Esophagus (tissue), 2 donors: ENCODE measurements around the gene FLRT2. TPM values are rescaled to one million over a fixed set of nuclear protein-coding genes. Genes with fewer than 3 reads are reported as not detected.

Experiments used
- H3K27ac ChIP-seq, 2 donors: one replicate each; pipeline ENCODE4 v1.5.1; 2013; ENCODE audit warnings: low read depth in 2 of 2, mild to moderate bottlenecking in 2 of 2, inconsistent platforms in 1 of 2, low read length in 1 of 2, moderate library complexity in 1 of 2
- H3K27me3 ChIP-seq, 2 donors: one replicate each; pipeline ENCODE4 v1.6.1; 2013; ENCODE audit warnings: low read length in 2 of 2, control low read depth in 1 of 2, mild to moderate bottlenecking in 1 of 2; ENCODE audit not compliant: insufficient read depth in 2 of 2, control insufficient read depth in 1 of 2
- H3K36me3 ChIP-seq, 2 donors: one replicate each; pipeline ENCODE4 v1.6.1; 2013; ENCODE audit warnings: low read length in 1 of 2; ENCODE audit not compliant: control insufficient read depth in 2 of 2, insufficient read depth in 2 of 2
- H3K4me1 ChIP-seq, 2 donors: one replicate each; pipeline ENCODE4 v1.6.1; 2013; ENCODE audit warnings: low read length in 1 of 2; ENCODE audit not compliant: control insufficient read depth in 2 of 2, insufficient read depth in 2 of 2
- H3K4me3 ChIP-seq, 2 donors: one replicate each; pipeline ENCODE4 v1.5.1; 2013; ENCODE audit warnings: low read length in 2 of 2, mild to moderate bottlenecking in 2 of 2, low read depth in 1 of 2, moderate library complexity in 1 of 2
- H3K9me3 ChIP-seq, 2 donors: one replicate each; pipeline ENCODE4 v1.6.1; 2013; ENCODE audit warnings: mild to moderate bottlenecking in 2 of 2, low read depth in 1 of 2, low read length in 1 of 2, moderate library complexity in 1 of 2; ENCODE audit not compliant: control insufficient read depth in 2 of 2, insufficient read depth in 1 of 2
- WGBS, 2 donors: extraction: QIAGEN DNeasy Blood & Tissue Kit; methylation state at CpG; one replicate each; pipeline ENCODE4 v1.1.7; 2013; 5-methylcytosine and 5-hydroxymethylcytosine counted together
- polyA plus RNA-seq, 2 donors: library from polyadenylated mRNA; stranded (reverse); fragments of 200-250 nt; gene quantifications; one replicate each; pipeline ENCODE4 v1.2.3, GENCODE V29; 2013
- donor health status: healthy with polysubstance abuse.
- donor health status: Bipolar disorder and iron deficiency.

The FLRT2 gene
- polyA plus RNA-seq, 2 donors: 0.98 to 2.1 TPM

GRCh38 chr14:85554106-85554505, 24.2 kb downstream of the FLRT2 start:
- Histone ChIP-seq H3K4me1 (no peaks in the 10 kb centered on the region), H3K27ac (no peak overlapping the region), H3K9me3 (no peaks in the 10 kb centered on the region), H3K4me3 (no peak overlapping the region), H3K27me3 (no peaks in the 10 kb centered on the region), H3K36me3 (no peaks in the 10 kb centered on the region)
- 60 to 76% methylated on average over 3 of the region's 3 CpGs for WGBS, 2 donors

GRCh38 chr14:85556267-85556666, 26.3 kb downstream of the FLRT2 start:
- Histone ChIP-seq H3K36me3 (no peaks in the 10 kb centered on the region), H3K4me3 (no peak overlapping the region), H3K27ac (no peak overlapping the region), H3K27me3 (no peaks in the 10 kb centered on the region), H3K9me3 (no peaks in the 10 kb centered on the region), H3K4me1 (no peaks in the 10 kb centered on the region)
- WGBS, 2 donors: 57 to 73% methylated on average over 1 of the region's 1 CpG

GRCh38 chr14:85558505-85558904, 28.6 kb downstream of the FLRT2 start:
- no peaks in the 10 kb centered on the region for H3K4me1 ChIP-seq
- no peak overlapping the region for H3K27ac ChIP-seq
- no peaks in the 10 kb centered on the region for H3K9me3 ChIP-seq
- no peak overlapping the region for H3K4me3 ChIP-seq
- no peaks in the 10 kb centered on the region for H3K27me3 ChIP-seq
- H3K36me3 ChIP-seq: no peaks in the 10 kb centered on the region
- 67 to 80% methylated on average over 2 of the region's 2 CpGs for WGBS, 2 donors

GRCh38 chr14:85562630-85563029, 32.7 kb downstream of the FLRT2 start:
- H3K4me1 ChIP-seq: no peaks in the 10 kb centered on the region
- H3K27ac ChIP-seq: no peak overlapping the region
- H3K36me3 ChIP-seq: no peaks in the 10 kb centered on the region
- no peaks in the 10 kb centered on the region for H3K27me3 ChIP-seq
- no peaks in the 10 kb centered on the region for H3K9me3 ChIP-seq
- WGBS, 2 donors: 88 to 92% methylated on average over 5 of the region's 5 CpGs
- H3K4me3 ChIP-seq: no peak overlapping the region

DNA sequence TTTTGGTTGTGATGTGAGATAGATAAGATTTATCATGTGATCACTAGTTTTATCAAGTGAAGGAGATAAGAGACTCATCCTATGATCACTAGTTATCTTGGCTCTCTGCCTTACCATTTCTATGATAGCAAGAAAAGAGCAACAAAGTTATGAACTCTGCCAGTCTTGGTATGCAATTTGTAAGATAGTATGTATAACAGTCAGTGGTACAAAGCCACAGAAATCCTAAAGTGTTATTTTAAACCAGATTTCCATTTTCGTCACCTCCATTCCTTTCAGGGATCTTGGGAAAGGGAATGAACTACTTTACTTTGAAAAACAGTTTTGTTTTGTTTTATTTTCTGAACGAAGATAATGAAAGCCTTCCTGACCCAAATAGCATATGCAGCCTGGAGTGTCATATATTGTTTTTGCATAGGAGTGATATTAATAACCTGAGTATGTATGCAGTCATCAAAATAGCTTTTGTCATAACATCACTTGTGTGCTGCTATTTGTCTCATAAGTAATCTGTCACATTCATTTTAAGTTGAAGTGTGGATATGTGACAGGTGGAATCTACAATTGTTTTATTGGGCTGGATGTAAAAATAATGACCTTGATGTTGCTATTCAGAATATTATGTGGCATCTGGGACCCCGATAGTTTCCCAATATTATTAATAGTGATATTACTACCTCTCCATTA, 35.0 kb downstream of the FLRT2 start:
- Histone ChIP-seq H3K4me1 (no peaks in the 10 kb centered on the region), H3K4me3 (no peak overlapping the region), H3K27me3 (no peaks in the 10 kb centered on the region), H3K9me3 (no peaks in the 10 kb centered on the region), H3K27ac (no peak overlapping the region), H3K36me3 (no peaks in the 10 kb centered on the region)
- WGBS, 2 donors: 80 to 81% methylated on average over 3 of the region's 3 CpGs

DNA sequence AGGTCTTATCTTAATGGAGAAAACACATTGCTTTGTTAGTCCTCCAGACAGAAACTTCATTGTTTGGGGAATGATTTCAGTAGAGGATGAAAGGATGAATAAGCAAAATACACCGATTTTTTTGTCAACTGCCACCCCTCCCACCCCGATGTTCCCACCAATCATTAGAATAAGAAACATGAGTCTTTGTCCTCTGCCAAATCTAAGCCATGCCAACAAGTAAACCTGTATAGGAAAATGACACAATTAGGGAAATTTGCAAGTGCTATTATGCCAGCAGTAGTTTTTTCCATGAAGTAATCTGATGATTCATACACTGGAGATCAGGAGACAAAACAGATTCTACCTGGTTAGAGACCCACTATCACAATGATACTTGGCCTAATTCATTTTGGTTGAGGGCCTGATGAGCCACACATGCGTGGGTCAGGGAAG, 35.9 kb downstream of the FLRT2 start:
- H3K4me1 ChIP-seq: no peaks in the 10 kb centered on the region
- H3K9me3 ChIP-seq: no peaks in the 10 kb centered on the region
- no peak overlapping the region for H3K4me3 ChIP-seq
- H3K36me3 ChIP-seq: no peaks in the 10 kb centered on the region
- 39 to 44% methylated on average over 3 of the region's 3 CpGs for WGBS, 2 donors
- H3K27me3 ChIP-seq: no peaks in the 10 kb centered on the region
- no peak overlapping the region for H3K27ac ChIP-seq

DNA sequence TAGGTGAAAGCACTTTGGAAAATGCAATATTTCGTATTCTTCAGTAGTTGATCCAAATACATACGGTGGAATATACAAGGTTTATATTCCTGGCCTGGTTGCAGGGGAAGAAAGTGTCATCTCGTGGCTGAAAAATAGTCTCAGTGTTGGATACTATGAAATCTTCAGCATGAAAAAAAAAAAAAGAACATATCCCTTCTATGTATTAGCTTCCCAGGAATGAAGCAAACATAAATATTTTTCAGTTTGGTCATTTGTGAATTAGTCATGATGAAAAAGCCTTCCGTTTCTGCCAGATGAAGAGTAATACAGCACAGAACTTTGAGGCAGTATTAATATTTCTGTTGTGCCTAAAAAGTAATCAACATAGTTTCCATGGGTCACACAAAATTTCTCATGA, 36.7 kb downstream of the FLRT2 start:
- H3K4me1 ChIP-seq: no peaks in the 10 kb centered on the region
- no peaks in the 10 kb centered on the region for H3K36me3 ChIP-seq
- H3K9me3 ChIP-seq: no peaks in the 10 kb centered on the region
- no peak overlapping the region for H3K27ac ChIP-seq
- no peaks in the 10 kb centered on the region for H3K27me3 ChIP-seq
- whole genome bisulfite sequencing, 2 donors: 50 to 62% methylated on average over 3 to 4 of the region's 4 CpGs
- H3K4me3 ChIP-seq: no peak overlapping the region

DNA sequence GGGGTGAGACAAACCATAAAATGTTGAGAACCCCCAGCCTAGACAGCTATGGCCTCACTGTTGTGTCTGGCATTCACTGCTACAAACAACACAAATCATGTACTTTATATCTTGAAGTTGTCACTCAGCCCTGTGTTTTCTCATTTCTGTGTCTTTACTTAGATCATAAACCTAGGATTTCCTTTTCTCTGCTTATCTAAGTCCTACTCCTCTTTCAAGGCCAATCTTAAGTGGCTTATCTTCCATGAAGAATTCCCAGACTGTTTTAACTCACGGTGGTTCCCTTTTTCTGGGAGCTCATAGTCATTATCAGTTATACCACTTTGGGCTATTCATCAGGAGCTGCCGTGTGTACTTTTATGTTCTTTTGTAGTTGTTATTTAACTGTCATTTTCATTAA, 42.1 kb downstream of the FLRT2 start:
- no peaks in the 10 kb centered on the region for H3K9me3 ChIP-seq
- 69 to 80% methylated on average over 2 of the region's 2 CpGs for WGBS, 2 donors
- H3K27ac ChIP-seq: no peak overlapping the region

GRCh38 chr14:85572845-85573244, 42.9 kb downstream of the FLRT2 start:
- no peaks in the 10 kb centered on the region for H3K9me3 ChIP-seq
- H3K36me3 ChIP-seq: no peaks in the 10 kb centered on the region
- no peaks in the 10 kb centered on the region for H3K4me1 ChIP-seq
- H3K27ac ChIP-seq: no peak overlapping the region
- H3K4me3 ChIP-seq: no peak overlapping the region
- no peaks in the 10 kb centered on the region for H3K27me3 ChIP-seq

More for the DNA sequence above, 42.1 kb downstream of the FLRT2 start:
- Histone ChIP-seq H3K4me3 (no peak overlapping the region), H3K36me3 (no peaks in the 10 kb centered on the region), H3K27me3 (no peaks in the 10 kb centered on the region), H3K4me1 (no peaks in the 10 kb centered on the region)

DNA sequence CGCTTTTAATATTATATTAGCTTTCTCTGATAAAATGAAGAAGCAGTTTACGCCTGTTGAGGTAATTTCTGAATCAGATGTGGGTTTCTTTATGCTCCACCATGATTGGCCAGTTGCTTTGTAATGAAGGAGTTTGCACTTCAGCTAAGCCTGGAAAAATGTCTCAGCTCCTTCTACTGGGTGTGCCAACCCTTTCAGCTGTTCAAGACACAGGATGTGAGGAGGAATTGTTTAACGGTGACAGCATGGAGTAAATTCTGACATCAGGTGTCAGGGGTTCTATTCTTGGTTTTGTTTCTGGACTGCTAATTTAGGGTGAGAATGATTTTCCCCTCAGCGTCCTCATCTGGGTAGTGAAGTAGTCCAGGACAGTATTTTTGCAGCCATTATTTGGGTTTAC, 43.5 kb downstream of the FLRT2 start:
- Histone ChIP-seq H3K27me3 (no peaks in the 10 kb centered on the region), H3K9me3 (no peaks in the 10 kb centered on the region), H3K36me3 (no peaks in the 10 kb centered on the region), H3K27ac (no peak overlapping the region), H3K4me1 (no peaks in the 10 kb centered on the region), H3K4me3 (no peak overlapping the region)
- 74 to 78% methylated on average over 4 of the region's 4 CpGs for WGBS, 2 donors
